NCI-H524 treated with DMSO at 0.1 percent for 48 hours (cell line): ENCODE results near the gene TBC1D2B.
"Not testable (repeated sequence)": the region's sequence is repeated elsewhere in the genome, so short reads cannot be mapped to it uniquely, and the experiment has no call there.

Experiments
- DNase-seq: peaks from one replicate; lab custom pipeline; 2025; lab: John Stamatoyannopoulos, UW

Gene TBC1D2B

DNA sequence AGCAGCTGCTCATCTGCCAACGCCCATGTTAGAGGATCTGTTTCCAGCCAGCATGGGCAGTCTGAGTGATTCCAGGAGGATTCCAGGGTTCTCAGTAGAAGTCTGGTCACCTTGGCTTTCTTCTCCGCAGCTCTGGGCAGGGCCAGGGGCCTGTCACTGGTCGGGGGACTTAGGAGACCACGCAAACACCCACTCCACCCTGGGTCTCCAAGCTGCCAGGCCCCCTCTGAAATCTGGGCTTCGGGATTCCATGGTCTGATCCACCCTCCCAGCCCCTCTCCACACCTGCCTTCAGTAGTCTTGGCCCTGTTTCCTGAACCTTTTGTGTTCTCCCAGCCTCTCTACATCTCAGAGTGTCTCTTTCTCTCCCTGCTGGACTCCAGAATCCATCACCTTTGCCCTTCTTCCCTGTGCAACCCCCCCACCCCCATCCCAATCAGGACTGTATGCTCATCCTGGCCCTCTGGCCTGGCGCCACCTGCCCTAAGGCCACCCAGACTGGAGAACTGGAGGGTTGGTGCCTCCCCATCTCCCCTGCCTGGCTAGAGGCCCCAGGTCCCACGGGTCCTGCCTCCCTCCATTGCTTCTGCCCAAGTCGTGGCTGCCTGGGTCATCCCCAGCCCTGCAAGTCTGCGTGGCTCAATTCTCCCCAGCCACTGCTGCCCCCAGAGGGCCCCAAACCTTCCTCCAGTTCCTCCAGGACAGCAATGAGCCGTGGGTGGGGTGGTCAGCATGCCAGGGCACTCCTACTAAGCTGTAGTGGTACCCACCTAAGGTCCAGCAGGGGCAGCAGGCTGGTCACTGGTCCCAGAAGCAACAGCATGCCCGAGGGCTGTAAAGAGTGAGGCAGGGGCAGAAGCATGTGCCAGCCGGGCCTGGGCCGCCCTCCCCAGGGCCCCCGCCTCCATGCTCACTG is 102.8 kb downstream of the TBC1D2B start:
- no peak for DNase-seq

DNA sequence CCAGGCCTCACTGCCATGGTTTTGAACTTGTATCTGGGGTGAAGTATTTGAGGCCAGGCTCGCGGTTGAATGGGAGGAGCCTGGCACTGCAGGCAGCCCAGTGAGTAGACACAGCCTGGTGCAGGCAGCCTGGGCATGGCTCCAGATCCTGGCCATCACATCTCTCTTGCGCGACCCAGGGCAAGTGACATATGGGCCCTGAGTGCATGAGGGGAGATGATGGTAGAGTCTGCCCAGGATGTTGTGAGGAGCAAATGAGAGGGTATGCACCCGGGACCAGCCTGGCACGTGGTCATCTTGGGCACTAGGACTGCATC is 103.5 kb downstream of the TBC1D2B start:
- DNase-seq: no peak

DNA sequence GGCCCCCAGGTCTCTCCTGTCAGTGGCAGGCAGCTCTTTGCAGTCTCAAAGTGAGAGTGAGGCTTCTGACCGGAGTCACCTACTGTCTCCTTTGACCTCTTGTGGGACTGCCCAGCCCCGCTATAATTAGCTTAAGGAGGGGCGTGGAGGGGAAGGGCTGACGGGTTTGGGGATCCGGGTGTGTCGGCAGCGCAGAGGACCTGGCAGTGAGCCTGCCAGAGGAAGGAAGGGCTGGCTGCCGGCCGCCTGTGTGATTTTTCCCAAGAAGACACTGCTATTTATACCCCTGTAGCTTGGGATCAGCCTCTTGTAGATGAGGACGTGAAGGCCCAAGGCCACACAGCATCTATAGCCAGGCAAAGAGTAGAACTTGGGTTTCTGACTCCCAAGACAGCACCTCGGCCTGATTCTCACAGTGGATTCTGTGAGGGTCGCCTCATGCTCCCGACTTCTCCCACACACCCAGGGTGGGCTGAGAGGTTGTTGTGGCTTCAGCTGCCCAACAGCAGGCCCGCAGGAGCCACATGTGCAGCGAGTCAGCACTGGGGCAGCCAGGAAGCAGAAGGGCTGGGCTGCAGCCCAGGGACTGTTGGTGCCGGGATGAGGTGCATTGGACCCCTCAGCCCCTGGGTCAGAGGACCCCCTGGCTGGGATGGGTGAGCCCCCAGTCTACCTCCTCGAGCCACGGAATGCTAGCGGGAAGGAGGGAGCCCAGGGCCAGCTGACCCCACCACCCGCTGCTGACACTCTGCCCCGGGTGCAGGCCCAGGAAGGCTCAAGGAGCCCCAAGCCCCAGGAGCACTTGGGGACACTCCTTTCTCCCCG is 104.0 kb downstream of the TBC1D2B start:
- not testable (repeated sequence) for DNase-seq

DNA sequence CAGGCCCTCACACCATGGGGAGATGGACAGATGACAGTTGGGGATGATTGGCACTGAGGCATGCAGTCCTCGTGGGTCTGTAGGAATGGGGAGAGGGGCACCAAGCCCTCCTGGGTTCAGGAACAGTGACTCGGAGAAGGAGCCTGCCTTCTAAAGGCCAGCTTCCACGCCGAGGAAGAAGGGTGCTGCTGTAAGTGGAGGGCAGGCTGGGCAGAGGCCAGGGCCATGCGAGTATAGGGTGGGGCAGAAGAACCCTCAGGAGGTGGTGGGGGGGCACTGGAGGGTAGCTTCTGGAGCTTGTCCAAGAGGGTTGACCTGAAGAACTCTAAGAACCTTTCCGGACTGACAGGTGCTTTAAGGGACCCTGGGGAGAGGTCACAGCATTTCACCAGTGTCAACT is 104.8 kb downstream of the TBC1D2B start:
- not testable (repeated sequence) for DNase-seq

DNA sequence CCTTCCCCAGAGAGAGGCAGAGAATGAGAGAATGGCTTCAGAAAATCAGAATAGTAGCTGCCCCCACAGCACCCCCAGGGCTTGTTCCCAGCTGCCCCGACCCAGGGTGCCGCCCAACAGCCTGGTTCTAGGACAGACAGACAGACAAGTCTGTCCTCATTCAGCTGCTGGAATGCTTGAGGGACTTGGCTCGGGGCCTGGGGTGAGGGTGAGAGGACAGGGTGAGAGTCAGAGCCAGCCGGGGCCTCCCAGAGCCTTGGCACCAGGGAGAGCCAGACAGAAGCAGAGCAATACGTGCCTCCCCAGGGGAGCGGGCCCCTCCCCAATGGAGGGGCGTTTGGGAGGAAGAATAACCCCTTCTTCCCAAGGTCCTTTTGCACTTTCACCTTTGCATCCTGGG is 105.6 kb downstream of the TBC1D2B start:
- DNase-seq: not testable (repeated sequence)

DNA sequence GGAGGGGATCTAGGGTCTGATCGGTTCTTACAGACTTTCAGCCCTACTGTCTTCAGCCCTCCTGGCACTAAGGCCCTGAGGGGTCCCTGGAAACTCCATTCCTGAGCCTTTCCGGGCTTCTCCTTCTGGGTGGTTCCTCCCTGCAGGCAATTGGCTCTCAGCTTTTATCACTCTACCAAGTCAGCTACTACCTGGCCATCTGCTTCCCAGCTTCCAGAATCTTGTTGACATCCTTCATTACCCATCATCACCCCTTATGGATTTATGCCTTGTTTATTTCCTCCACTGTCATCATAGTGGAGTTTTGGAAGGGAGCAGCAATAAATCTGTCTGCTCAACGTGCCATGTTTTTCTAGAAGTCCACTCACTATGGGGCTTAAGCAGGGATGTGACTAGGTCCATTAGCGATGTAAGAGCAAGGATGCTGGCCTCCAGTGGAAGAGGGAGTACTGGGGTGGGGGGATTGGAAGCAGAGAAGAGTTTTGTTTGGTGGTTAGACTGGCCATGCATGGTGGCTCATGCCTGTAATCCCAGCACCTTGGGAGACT is 106.6 kb downstream of the TBC1D2B start:
- DNase-seq: not testable (repeated sequence)

DNA sequence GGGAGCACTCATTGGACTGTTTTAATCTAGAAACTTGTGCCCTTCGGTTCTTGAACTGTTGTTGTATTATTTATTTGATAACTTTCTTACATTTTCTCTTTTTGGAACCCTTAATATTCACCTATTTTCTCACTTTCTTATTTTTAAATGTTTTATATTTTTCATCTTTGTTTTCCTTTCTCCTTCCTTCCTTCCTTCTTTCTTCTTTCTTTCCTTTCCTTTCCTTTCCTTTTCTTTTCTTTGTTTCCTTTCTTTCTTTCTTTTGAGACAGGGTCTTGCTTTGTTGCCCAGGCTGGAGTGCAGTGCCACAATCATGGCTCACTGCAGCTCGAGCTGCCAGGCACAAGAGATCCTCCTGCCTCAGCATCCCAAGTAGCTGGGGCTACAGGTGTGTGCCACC is 108.5 kb downstream of the TBC1D2B start:
- no peak for DNase-seq

DNA sequence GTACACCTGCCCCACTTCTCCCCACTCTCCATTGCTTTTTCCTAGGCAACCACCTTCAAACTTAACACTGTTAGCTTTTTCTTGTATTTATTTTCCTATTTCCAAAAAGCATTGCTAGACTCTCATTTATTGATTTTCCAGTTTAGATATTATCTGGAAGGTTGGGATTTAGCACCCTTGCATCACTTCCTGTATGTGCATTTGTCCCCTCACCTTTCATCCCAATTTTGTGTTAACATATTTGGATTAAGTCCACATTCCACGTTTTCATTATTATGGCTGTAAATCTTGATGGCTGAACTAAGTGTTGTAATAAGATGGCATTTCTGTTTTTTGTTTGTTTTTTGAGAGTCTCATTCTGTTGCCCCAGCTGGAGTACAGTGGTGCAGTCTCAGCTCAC is 109.7 kb downstream of the TBC1D2B start:
- DNase-seq: no peak

DNA sequence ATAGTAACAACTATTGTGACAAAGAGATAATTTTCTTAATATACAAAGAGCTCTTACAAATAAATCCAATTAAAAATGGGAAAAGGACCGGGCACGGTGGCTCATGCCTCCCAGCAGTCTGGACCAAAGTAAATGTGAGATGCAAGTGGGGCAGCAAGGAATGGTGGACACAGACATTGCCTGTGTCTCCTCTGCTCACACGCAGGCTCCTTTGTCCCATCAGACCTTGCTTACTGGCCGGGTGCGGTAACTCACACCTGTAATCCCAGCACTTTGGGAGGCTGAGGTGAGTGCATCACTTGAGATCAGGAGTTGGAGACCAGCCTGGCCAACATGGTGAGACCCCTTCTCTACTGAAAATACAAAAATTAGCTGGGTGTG is 110.3 kb downstream of the TBC1D2B start:
- DNase-seq: not testable (repeated sequence)

DNA sequence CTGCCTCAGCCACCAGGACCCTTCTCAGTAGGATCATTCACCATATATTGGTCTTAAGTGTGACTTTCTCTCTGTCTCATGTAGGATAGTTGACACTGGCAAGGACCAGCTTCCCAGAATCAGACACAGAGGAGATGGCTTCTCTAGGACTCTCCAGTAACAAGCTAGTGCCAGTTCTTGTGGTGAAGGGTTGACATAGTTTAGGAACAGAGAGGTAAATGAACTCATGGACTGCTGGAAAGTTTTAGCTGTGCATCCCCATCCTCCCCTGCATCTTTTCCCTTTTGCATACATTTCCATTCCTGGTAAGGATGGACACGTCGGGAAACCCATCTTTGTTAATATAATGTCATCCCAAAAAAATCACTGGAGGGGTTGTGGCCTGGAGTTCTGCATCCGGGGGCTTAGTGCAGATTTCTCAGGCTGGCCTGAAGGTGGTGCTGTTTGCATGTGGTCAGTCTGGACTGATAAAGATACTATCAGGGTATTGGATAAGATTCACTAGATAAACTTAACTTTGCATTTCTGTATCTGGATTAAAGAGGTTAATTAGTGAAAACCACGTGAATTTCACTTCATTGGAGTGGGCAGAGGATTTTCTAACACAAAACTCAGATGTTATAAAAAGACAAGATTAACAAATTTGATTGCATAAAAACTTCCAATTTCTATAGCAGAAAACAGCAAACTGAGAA is 110.8 kb downstream of the TBC1D2B start:
- DNase-seq: no peak

DNA sequence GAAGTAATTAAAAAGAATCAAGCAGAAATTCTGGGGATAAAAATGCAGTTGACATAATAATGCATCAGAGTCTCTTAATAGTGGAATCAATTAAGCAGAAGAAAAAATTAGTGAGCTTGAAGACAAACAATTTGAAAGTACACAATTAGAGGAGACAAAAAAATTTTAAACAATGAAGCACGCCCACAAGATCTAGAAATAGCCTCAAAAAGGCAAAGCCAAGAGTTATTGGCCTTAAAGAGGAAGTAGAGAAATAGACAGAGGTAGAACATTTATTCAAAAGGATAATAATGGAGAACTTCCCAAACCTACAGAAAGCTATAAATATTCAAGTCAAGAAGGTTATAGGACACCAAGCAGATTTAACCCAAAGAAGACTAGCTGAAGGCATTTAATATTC is 113.3 kb downstream of the TBC1D2B start:
- DNase-seq: no peak

DNA sequence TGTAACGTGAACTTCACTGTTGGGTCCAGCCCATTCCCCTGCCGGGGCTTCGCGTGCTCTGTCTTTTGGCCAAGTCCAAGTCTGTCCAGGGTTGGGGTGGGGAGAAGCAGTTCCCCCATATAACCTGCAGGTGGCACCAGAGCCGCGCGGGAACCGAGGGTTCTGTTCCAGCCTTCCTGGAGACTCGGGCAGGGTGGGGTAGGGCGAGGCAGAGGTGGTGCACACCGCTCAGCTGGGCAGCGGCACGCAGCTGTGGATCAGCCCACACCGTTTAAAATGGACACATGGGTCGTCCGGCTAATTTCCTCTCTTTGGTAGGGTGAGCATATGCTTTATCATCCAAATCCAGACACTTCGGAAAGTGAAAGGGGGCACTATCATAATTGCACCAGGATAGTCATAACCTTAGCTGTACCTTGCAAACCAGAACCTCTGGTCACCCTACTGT is 118.1 kb downstream of the TBC1D2B start:
- peak; percentile 31 for DNase-seq

DNA sequence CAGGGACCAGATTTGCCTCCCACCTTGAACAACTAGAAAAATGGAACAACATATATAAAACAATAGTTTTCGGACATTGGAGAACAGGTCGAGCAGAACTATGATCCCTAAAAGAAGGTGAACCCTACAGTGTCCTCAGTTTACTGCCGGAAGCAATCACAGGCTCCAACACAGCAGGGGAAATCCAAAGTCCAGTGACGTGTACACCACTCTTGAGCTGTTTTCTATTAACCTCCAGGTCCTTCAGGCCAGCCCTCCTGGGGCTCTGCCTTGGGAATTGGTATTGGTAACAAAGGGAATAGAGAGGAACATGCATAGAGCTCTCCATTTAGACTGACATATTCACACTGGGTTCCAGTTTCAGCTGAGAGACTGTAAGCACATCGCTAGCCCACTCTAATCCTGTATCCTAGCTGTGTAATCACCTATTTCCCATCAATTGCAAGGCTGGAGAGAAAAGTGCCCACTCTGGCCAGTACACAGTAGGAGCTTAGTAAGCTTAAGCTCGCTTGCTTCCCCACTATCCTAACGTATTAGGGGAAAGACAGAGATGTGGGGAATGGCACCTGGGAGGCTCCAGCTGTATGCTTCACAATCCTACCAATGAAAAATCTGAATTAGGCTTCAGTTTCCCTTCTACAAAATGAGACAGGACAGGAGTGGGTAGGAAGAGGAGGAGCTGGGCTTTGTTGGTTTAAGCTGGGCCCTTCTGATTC is 118.6 kb downstream of the TBC1D2B start:
- not testable (repeated sequence) for DNase-seq

DNA sequence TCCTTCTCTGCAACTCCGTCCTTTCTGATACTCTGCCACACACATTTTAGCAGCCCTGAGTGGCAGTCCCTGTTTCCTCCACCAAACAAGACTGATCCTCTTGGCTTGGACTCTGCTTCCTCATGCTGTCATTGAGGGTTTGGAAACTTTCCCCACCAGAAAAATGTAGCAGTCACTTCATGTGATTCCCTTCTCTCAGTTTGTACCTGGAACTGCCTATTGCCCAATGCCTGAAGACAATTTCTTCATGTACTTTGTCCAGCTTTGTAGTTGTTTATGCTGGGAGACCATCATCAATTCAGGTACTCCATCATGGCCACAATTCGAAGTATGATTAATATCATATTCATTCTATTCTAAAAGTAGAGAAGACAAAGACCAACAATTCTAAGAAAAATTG is 119.5 kb downstream of the TBC1D2B start:
- DNase-seq: not testable (repeated sequence)

DNA sequence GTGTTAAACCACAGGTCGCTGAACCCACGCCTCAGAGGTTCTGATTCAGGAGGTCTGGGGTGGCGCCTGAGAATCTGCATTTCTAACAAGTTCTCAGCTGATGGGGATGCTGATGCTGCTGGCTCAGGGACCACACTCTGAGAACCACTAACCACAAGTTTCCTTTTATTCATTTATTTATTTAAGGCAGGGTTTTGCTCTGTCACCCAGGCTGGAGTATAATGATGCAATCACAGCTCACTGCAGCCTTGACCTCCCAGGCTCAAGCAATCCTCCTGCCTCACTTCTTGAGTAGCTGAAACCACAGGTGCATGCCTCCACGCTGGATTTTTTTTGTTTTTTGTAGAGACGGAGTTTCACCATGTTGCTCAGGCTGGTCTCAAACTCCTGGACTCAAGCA is 123.6 kb downstream of the TBC1D2B start:
- not testable (repeated sequence) for DNase-seq

DNA sequence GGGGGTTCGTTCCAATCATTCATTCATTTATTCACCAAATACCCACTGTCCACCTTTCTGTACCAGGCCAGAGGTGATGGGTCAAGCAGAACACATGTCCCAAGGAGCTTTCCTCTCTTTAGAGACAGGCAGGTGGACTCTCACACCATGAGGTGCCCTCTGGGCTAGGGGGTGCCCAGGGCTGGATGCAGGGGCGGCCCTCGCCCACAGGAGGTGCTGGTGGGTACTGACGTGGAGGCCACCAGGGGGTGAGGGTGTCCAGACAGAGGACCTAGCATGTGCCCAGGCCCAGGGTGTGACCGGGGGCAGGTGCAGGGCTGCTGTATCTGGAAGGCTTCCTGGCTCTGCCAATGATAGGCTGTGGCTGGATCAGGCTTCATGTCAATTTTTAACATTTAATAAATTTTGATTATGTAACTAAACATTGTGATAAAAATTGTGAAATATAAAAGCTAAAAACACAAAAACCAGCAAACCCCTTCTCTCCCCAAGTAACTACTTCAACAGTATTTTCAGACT is 124.5 kb downstream of the TBC1D2B start:
- DNase-seq: not testable (repeated sequence)

DNA sequence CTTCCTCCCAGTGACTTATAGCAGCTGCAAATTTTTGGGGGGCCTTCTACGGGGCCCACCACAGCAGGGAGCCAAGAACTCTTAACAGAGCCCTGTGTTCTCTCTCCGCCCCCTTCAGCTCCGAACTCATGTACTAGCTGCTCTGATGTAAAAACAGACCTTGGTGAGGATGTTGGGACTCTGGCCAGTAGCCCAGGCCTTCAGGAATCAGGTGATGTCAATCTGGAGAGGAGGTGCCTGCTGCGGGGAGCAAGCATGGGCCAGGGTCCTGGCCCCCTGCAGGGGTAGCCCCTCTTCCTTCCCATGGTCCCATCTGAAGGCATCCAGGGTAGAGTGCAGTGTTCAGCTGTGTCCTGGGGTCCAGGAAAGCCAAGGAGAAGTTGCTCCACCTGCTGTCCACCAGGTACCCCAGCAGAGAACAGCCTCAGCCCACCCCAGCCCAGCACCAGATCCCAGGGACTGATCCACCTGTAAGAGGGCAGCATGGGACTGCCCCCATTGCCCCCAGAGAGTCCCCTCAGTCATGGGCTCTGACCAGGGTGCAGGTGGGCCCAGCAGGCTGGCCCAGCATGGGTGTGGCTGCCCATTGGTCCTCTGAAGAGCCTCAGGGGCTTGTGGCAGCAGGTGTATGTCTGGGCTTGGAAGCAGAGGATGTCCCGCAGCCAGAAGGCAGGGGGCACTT is 126.3 kb downstream of the TBC1D2B start:
- DNase-seq: not testable (repeated sequence)

DNA sequence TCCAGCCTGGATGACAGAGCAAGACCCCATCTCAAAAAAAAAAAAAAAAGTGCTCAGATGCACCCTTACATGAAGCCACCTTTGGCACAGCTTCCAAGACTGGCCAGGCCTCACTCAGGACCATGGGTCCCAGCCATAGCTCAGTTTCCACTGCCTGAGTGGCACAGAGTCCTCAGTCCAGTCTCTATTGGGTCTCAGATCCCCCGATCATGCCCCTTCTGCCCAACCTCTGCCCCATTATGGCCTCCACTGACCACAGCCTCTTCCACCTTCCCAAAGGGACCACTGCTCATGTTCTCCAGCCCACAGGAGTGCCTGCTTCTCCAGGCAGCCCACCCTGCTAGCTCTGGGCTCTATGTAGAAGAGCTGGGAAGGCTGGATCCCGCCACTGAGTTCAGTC is 127.0 kb downstream of the TBC1D2B start:
- not testable (repeated sequence) for DNase-seq

DNA sequence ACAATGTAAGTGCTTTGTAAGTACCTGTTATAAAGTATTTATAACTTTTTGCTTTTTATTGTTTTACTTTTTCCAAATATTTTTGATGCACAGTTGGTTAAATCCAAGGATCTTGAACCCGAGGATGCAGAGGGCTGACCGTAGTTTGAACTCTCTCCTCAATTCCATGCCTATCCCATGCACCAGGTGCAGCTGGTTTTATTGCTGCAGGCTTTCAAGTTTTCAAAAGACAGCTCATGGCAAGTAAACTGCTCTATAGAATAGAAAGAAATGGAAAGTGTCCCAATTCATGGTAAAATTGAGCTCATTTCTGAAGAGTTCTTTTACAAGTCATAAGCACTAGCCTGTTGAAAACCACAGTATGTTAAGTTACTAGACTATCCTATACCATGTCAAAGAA is 131.9 kb downstream of the TBC1D2B start:
- no peak for DNase-seq
